Gastroesophageal sphincter (tissue), 3 donors: ENCODE measurements around the gene PLEKHM3.

Source experiments
- POLR2A ChIP-seq, 2 donors: fragments of 450-650 bp; IDR thresholded peaks; one replicate each; pipeline ENCODE4 v1.6.1; 2017; ENCODE audit warnings: antibody characterized with exemption in 2 of 2, mild to moderate bottlenecking in 2 of 2, moderate library complexity in 1 of 2
- POLR2AphosphoS5 ChIP-seq: sonication (generic); formaldehyde crosslinking; IDR thresholded peaks from one replicate; pipeline ENCODE4 v1.6.1; 2017; ENCODE audit warnings: antibody characterized with exemption
- TF ChIP-seq, protein P1 (sequence below), 4 experiments: fragments of 200-600 bp in 2 of 4; fragments of 450-650 bp in 2 of 4; sonication (generic) in 1 of 4; IDR thresholded peaks; one replicate each; pipeline ENCODE4 v1.5.1; 2017 to 2019; ENCODE audit warnings: antibody characterized with exemption in 4 of 4, mild to moderate bottlenecking in 2 of 4, moderate library complexity in 2 of 4

DNA sequence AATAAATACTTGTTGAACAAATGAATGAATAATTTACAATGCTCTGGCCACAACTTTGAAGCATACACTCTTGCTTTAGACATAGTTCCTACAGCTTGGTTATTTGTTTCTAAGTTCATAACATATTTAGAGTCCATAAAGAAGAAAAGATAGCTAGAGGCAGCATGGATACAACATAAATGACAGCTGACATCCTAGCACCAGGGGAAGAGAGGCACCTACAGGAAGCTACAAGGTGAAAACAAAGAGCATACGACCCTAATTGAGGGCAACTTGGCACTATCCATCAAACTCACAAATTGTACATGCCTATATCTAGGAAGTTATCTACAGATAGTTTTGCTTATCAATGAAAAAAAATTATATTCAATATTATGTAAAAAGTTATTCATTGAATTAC, 88.9 kb downstream of the PLEKHM3 start:
- TF ChIP-seq, protein P1, sequence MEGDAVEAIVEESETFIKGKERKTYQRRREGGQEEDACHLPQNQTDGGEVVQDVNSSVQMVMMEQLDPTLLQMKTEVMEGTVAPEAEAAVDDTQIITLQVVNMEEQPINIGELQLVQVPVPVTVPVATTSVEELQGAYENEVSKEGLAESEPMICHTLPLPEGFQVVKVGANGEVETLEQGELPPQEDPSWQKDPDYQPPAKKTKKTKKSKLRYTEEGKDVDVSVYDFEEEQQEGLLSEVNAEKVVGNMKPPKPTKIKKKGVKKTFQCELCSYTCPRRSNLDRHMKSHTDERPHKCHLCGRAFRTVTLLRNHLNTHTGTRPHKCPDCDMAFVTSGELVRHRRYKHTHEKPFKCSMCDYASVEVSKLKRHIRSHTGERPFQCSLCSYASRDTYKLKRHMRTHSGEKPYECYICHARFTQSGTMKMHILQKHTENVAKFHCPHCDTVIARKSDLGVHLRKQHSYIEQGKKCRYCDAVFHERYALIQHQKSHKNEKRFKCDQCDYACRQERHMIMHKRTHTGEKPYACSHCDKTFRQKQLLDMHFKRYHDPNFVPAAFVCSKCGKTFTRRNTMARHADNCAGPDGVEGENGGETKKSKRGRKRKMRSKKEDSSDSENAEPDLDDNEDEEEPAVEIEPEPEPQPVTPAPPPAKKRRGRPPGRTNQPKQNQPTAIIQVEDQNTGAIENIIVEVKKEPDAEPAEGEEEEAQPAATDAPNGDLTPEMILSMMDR (IDR thresholded peaks at IDR 0.05), result no peak
- no peak for TF ChIP-seq POLR2A (IDR thresholded peaks at IDR 0.05)
- no peak for TF ChIP-seq POLR2AphosphoS5
